ENCODE measurements around the gene TMEFF1. TPM values are rescaled to one million over a fixed set of nuclear protein-coding genes. Genes with fewer than 3 reads are reported as not detected.

Gene TMEFF1
- total RNA-seq, 2 experiments from 2014 or later: 0.18 TPM; not detected in 1

Other genes starting within 250 kb of the TMEFF1 start
- gene TEX10, start 120.2 kb upstream of the TMEFF1 start, total RNA-seq: 10 to 100 TPM; 14.8 to 16.5 TPM
- gene MSANTD3, start 46.0 kb upstream of the TMEFF1 start, total RNA-seq: 10 to 100 TPM; 17.1 to 18.2 TPM
- gene CAVIN4, start 104.9 kb downstream of the TMEFF1 start, total RNA-seq: under 1 TPM; 0.15 to 0.18 TPM